IPS DF 19.7 (cell line): ENCODE measurements around the gene CCDC149.

ENCODE experiments used
- DNase-seq: peaks from one replicate; pipeline ENCODE4 v3.0.0-alpha.2; 2013; ENCODE audit warnings: low read depth, low spot score

Gene CCDC149

GRCh38 chr4:24845132-24845531, 67.7 kb downstream of the CCDC149 start:
- no peak for DNase-seq

DNA sequence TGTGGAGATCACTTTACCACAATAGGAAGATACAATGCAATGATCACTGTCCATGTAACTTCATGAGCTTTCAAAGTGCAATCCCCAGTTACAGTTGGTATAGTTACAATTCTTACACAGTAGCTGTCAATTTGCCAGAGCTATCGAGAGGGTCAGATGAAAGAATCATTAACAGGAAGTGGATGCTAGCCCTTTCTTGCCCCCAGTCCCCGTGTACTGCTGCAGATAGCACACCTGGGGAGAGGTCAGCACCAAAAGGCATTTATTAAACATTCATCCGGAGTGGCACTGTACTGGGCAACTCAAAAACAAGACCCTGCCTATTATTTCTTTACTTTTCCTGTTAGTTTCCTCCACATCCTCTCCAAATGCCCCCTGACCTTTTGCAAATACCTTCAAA, 69.7 kb downstream of the CCDC149 start:
- DNase-seq = no peak

DNA sequence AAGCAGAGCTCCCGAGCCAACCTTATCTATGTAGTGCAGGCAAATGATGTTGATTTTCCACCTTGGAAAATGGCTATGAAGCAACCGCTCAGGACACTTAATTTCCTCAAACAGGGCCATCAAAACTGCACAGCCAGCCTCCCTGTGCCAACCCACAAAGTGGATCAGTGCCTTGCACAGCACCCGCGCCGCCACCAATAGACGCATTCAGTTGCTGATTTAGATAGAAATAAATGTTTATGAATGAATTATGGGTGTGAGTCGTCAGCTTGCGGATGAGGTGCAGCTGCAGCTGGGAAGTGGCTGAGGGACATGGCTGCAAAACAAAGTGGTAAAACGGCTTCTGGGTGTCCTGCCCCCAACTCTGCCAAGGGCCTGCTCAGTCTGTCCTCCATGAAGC, 70.5 kb downstream of the CCDC149 start:
- DNase-seq = no peak

DNA sequence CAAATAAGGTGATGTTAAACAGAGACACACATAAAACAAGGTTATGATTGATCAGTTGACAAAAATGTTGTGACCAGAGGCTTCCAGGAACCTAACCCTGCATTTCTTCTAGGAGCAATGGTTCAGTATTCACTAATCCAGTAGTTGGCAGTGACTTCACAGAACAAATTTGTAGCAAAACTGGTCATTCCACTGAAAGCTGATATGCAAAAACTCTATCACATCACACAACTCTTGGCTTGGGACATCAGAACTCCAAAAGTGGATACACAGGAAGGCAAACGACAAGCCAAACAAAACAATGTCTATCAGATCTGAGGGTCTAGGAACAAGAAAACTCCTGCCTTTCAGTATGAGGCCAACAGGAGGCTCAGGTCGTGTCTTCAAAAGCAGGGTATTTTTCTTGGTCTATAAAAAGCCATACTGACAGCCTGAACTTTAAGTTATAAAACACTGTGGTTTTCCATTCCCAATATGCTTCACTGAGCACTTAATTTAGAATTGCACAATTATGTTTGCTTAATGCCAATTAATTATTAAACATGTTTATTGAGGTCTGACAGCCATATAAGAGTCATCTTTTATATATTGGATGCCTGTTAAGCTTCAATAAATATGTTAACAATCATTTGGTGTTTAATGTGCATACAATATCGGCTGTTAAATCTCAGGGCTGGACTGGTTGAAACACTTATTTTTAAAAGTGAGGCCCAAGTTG, 71.9 kb downstream of the CCDC149 start:
- no peak for DNase-seq

DNA sequence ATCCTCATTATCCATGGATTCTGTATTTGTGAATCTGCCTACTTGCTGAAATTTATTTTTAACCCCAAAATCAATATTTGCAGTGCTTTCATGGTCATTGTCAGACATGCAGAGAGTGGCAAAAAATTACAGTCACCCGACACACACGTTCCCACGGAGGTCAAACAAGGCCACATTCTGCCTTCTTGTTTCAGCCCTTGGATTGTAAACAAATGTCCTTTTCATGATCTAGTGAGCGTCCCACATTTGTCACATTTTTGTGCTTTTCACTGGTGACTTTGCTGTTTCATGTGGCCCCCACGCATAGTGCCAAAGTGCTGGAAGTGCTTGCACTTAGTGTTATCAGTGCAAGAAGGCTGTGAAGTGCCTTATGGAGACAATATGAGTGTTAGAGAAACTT, 72.5 kb downstream of the CCDC149 start:
- no peak for DNase-seq

- no peak for DNase-seq
These were observed 75.1 kb downstream of the CCDC149 start for GRCh38 chr4:24837781-24838180.

- no peak for DNase-seq
These were observed 75.5 kb downstream of the CCDC149 start for GRCh38 chr4:24837336-24837735.

DNA sequence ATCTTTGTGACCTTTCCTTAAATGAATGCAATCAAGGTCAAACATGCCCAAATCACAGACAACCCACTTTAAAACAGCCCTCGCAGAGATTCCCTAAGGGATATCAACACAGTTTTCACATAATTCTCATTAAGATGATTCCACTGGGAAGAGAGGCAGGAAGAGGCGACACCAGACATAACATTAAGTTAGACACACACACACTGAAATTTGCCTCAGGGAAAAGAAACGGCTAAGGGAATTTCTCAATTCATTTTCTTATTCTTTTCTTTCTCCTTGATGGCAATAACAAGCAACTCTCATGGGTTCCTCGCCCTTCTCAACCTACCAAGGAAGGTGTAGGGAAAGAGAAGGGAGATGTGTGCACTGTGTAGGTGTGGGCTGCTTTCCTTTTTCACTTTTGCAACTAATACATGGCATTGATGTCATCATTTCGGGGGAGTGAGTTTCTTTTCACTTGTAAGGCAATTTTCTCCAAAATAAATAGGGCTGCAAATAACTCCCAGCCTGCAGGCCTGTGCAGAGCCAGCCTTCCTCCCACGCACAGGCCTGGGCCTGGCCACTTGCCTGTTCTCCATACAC, 76.1 kb downstream of the CCDC149 start:
- DNase-seq = no peak

DNA sequence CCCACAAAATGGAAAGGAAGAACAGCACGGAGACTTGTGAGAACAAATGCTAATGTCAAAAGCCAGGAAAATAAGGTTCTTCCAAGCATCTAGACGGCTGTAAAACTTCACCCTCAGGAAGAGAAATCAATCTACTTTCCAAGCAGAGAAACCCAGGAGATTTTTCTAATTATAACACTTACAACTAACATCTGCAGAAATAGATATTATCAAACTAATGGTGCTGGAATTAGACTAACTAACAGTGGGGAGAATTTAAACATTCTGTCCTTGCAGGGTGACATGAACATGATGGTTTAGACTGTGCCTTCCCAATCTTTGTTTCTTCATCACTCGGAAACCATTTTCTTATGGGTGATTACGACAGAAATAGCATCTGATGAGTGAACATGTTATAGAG, 77.1 kb downstream of the CCDC149 start:
- DNase-seq = no peak

DNA sequence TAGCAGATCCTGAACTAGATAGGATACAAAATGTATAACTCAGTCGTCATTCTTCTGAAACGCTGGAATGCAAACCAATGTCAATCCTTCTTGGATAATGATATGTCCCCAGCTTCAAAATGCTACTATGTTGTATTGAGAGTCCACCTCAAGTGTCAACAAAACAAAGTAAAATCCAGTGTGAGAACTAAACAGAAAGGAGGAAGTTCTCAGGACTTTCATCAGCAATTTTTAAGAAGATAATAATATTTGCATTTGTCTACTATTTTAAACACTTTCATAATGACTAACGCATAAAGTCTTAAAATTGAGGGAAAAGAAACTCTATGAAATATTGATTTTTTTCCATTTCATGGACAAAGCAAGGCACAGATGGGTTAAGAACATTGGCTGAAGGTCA, 81.2 kb downstream of the CCDC149 start:
- DNase-seq = no peak

DNA sequence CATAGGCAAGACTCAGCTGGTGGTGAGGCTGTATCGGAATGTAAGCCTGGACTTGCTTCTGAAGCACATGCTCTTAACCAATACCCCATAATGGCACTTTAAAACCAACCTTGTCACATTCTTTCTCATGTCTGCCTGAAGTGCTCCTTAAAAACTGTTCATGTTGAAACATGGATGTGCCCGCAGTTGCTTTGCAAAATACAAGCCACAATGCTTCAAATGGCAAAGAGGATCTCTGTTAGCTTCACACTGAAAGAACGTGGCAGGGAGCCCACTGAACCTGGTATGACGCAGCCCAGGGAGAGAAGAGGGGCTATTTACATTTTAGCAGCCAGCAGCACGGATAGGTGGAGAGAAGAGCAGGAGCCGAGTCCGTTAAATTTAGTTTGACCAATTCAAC, 88.1 kb downstream of the CCDC149 start:
- no peak for DNase-seq

GRCh38 chr4:24820541-24820940, 92.3 kb downstream of the CCDC149 start:
- DNase-seq = no peak

DNA sequence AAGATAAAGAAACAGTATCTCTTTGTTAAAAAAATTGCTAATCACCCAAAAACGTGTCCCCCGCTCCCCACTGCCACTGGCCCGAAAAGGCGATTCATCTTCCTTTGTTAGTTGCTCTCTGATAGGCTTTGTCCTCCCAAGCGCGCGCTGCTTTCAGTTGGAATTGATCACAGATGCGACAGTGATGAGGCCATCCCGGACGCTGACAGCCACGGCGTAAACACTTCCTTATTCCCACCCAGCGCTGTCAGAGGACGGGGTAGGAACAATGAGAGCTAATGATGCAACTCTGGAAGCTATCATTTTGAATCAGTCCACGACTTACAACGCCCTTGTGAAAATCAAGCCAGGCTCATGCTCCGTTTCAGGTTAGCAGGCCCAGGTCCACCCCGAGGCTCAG, 96.0 kb downstream of the CCDC149 start:
- no peak for DNase-seq

DNA sequence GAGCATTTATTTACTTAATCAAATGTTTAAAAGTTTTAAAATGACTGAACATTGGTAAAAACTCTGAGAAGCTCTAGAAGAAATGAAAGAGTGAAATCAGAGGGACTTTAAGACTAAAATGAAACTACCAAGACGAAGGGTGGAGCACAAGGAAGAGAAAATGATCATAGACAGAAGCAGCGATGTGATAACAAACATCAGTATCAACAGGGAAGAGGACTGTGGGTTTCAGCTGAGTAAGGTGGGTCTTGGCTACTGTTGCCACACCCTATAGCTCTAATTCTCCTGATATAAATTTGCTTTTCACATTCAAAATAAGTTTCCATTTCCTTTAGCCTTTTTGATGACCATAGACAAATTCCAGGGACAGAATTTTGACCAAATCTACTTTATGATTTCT, 99.1 kb downstream of the CCDC149 start:
- no peak for DNase-seq

- no peak for DNase-seq
These were observed 101.8 kb downstream of the CCDC149 start for GRCh38 chr4:24810871-24811631.

DNA sequence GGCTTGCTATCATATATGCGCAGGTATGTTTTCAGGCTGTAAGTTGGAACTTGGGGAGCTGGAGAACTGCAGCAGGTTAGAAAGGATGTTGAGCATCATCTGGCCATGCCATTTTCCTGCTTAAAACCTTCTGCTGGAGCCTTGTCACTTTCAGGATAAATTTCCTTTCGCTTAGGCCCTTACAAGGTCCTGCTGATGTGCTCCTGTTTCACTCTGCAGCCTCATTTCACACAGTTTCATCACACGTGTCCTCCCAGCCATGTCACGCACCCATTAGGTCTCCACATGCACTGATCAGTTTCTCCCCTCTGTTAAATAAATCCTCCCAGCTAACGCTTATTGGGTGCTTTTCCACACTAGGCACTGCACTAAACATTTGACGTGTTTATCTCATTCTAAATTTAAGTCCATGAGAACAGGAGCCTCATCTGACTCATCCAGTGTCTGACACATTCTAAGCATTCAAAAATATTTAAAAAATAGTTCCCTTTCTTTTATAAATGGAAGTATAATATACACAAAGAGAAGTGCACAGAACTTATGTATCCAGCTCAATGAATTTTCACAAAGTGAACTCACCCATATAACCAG, 102.9 kb downstream of the CCDC149 start:
- no peak for DNase-seq

DNA sequence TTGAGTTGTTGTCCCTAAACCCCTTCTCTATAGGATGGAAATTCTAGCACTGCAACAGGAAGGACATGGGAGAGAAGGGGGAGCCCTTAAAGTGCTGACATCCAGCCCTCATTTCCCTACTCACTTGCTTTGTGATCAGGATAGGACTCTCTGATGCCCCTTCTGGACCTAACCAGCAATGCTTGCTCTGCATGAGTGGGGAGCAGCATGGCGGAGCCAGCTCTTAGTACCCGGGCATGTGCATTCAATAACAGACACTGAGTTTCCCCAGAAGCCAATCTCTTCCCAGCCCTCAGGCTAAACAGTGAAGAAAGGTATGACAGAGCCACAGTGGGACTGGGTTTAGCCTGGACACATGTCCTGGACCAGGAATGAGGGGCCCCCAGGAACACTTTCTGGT, 103.5 kb downstream of the CCDC149 start:
- DNase-seq = peak; percentile 33

- DNase-seq = no peak
These were observed 103.9 kb downstream of the CCDC149 start for GRCh38 chr4:24808955-24809354.

DNA sequence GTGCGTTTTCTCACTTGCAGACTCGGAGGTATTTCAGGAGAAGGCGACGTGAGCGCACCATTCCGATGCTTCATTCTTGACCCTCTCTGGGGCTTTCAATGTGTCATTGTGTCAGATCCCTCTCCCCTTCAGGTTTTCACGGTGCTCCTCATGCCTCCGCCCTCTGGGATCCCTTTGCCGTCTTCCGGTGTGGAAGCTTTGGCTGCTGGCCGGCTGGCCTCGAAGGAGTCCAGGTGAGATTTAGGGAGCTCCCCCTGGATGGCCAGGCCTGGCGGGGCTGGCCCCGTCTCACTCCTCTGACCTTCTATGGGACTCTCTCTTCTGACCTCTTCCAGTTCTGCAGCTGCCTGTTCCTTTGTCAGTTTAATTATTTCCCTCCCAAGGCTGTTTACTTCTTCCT, 104.6 kb downstream of the CCDC149 start:
- DNase-seq = no peak

- DNase-seq = no peak
These were observed 105.2 kb downstream of the CCDC149 start for GRCh38 chr4:24807611-24808010.

GRCh38 chr4:24806206-24806990, 106.4 kb downstream of the CCDC149 start:
- no peak for DNase-seq

GRCh38 chr4:24805566-24805965, 107.3 kb downstream of the CCDC149 start:
- no peak for DNase-seq
